Heart right ventricle (tissue), 16 donors: ENCODE results near the gene RBMS2. TPM values are rescaled to one million over a fixed set of nuclear protein-coding genes. Genes with fewer than 3 reads are reported as not detected.
"Not testable (repeated sequence)": the region's sequence is repeated elsewhere in the genome, so short reads cannot be mapped to it uniquely, and the experiment has no call there.

Experiments used
- ATAC-seq, 8 donors: fragments of 200-7000 bp; cut with Tn5 transposase; one replicate each; pipeline ENCODE4 v1.9.1; 2020; ENCODE audit warnings: mild to moderate bottlenecking in 8 of 8, moderate library complexity in 8 of 8, moderate number of reproducible peaks in 1 of 8
- DNase-seq, 2 donors: peaks; one replicate each; pipeline ENCODE4 v3.0.0-alpha.2; 2020
- H3K27ac ChIP-seq, 10 donors: fragments of 200-600 bp; sonication (generic) in 2 of 10; one replicate each; pipeline versions ENCODE4 v1.5.0 to v1.8.0; 2020 to 2022; ENCODE audit warnings: mild to moderate bottlenecking in 3 of 10
- H3K27me3 ChIP-seq, 7 donors: fragments of 200-600 bp; one replicate each; pipeline ENCODE4 v1.8.0; 2021 to 2022; ENCODE audit warnings: mild to moderate bottlenecking in 2 of 7
- H3K36me3 ChIP-seq, 9 donors: fragments of 200-600 bp; sonication (generic) in 1 of 9; one replicate each; pipeline versions ENCODE4 v1.5.0 to v1.8.0; 2020 to 2022; ENCODE audit warnings: mild to moderate bottlenecking in 2 of 9
- H3K4me1 ChIP-seq, 9 donors: fragments of 200-600 bp; sonication (generic) in 1 of 9; one replicate each; pipeline versions ENCODE4 v1.5.0 to v1.8.0; 2020 to 2022; ENCODE audit warnings: mild to moderate bottlenecking in 4 of 9
- H3K4me3 ChIP-seq, 10 donors: fragments of 200-600 bp; sonication (generic) in 2 of 10; one replicate each; pipeline versions ENCODE4 v1.5.0 to v1.8.0; 2020 to 2022; ENCODE audit warnings: mild to moderate bottlenecking in 7 of 10, moderate library complexity in 2 of 10
- H3K9me3 ChIP-seq, 11 donors: fragments of 200-600 bp in 10 of 11; sonication (generic) in 2 of 11; one replicate each; pipeline versions ENCODE4 v1.5.0 to v1.8.0; 2013 to 2022; ENCODE audit warnings: mild to moderate bottlenecking in 2 of 11, control low read depth in 1 of 11, moderate library complexity in 1 of 11
- WGBS, 2 donors: extraction: QIAGEN DNeasy Blood & Tissue Kit; methylation state at CpG; one replicate each; pipeline ENCODE4 v1.1.7; 2013; ENCODE audit warnings: inconsistent platforms in 1 of 2; 5-methylcytosine and 5-hydroxymethylcytosine counted together
- intact Hi-C, 10 donors: fragments of 100-400 bp; cut with DNase I; formaldehyde crosslinking; loops; one replicate each; pipeline versions ENCODE4 v1.11.1 to v1.14.2; 2022
- polyA plus RNA-seq, 2 donors: library from polyadenylated mRNA; stranded (reverse); fragments of 200-250 nt; gene quantifications; one replicate each; pipeline ENCODE4 v1.2.3, GENCODE V29; 2013
- total RNA-seq, 10 donors: library from RNA; stranded (reverse); fragmentation: NEBNext Ultra II Directional in 3 of 10; extraction: Animal tissue kit (Norgen Biotek cat#: 25700) in 3 of 10; gene quantifications; one replicate each; pipeline versions ENCODE4 v1.2.1 to v1.2.4, GENCODE V29; 2021 to 2023
- TF ChIP-seq, protein P1 (sequence below), 9 donors: fragments of 200-600 bp; sonication (generic) in 2 of 9; IDR thresholded peaks; one replicate each; pipeline versions ENCODE4 v1.5.0 to v1.8.0; 2021 to 2022; ENCODE audit warnings: antibody characterized with exemption in 9 of 9, mild to moderate bottlenecking in 5 of 9, moderate library complexity in 1 of 9
- donor health status: Arrhythmogenic right ventricular cardiomyopathy.
- donor health status: ischemic (EF 13 %, LVEDD 7.1; RV severe dilation, severe dysfunction).
- donor health status: healthy with polysubstance abuse.
- donor health status: DM: no; HTN: yes; CAD: no.
- donor health status: DM: no; HTN: no; CAD: no.
- donor health status: ischemic (EF 25% LVEDD 6.9; RV normal size, moderate dysfunction).
- donor health status: ischemic (EF 25% LVEDD 5.7; RV mildly dilated, moderate dysfunction).
- donor health status: healthy.
- donor health status: DM: yes; HTN: yes; CAD: no.
- donor health status: Ischemic cardiomyopathy.
- donor health status: ischemic (EF 35%, LVEDD 5.7; RV mildly dilated, moderate dysfunction).
- donor health status: nonischemic (EF 11% LVEDD 7.7; RV severe dilation, severe dysfunction).
- donor health status: DM: yes; HTN: yes; CAD: no.
- donor health status: PGD.
- donor health status: ischemic (EF 29% LVEDD 5.4; RV normal size, mild dysfunction).
- donor health status: nonischemic (EF 23%, LVEDD 6.1; RV moderate dilation, normal function).

Gene RBMS2
- total and polyA plus RNA-seq, 12 donors = 6.4 to 39.6 (median 31.2) TPM

DNA sequence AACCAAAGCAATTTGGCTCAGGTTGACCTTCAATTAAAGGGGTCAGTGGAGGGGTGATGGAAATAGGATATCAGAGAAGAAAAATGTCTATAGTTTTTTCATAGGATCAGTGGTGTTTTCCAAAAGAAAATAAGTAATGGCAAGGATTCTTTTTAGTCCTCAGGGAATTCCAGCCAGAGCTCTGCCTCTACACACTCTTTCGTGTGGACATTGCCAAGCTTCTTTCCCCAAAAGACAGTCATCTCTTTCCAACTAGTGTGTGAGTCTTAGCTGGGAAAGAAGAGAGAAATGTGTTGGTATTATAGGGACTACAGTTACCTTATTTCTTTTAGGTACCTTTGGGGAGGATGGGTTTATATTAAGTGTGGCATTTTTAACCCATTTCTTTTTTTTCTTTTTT is 46.5 kb downstream of the RBMS2 start:
- intact Hi-C loops = no loop called here
- H3K36me3 ChIP-seq = peaks cover 0 to 78% (median 18%) of the 10 kb centered on the region in 9 donors
- peaks cover 7 to 73% (median 50%) of the 10 kb centered on the region in 9 donors for H3K4me1 ChIP-seq
- no peaks in the 10 kb centered on the region for H3K9me3 ChIP-seq
- TF ChIP-seq, protein P1, sequence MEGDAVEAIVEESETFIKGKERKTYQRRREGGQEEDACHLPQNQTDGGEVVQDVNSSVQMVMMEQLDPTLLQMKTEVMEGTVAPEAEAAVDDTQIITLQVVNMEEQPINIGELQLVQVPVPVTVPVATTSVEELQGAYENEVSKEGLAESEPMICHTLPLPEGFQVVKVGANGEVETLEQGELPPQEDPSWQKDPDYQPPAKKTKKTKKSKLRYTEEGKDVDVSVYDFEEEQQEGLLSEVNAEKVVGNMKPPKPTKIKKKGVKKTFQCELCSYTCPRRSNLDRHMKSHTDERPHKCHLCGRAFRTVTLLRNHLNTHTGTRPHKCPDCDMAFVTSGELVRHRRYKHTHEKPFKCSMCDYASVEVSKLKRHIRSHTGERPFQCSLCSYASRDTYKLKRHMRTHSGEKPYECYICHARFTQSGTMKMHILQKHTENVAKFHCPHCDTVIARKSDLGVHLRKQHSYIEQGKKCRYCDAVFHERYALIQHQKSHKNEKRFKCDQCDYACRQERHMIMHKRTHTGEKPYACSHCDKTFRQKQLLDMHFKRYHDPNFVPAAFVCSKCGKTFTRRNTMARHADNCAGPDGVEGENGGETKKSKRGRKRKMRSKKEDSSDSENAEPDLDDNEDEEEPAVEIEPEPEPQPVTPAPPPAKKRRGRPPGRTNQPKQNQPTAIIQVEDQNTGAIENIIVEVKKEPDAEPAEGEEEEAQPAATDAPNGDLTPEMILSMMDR (IDR thresholded peaks at IDR 0.05) = no peak
- no peak overlapping the region for H3K4me3 ChIP-seq
- DNase-seq = no peak
- no peaks in the 10 kb centered on the region for H3K27me3 ChIP-seq
- peak overlapping the region in 8 of 10 donors; percentile 1 to 90 (median 83) for H3K27ac ChIP-seq
- no peak for ATAC-seq
- WGBS, 2 donors = 60 to 65% methylated on average over 1 of the region's 1 CpG

DNA sequence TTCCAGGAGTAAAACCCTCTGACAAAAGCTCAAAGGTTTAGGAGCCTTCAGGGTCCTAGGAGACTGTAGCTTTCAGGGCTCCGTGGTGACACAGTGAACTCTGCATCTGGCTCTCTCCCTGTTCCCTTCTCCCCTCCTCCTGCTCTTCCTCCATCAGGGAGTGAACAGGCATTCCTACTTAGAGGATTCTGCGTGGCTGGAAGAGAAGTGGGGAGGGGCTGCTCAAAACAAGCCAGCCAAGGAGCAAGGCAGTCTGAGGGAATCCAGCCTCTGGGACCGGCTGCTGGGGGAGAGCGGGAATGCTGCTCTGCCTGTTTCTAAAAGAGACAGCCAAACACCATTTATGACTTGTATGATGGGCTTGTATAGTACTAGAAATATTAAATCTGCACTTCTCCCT is 49.5 kb downstream of the RBMS2 start:
- TF ChIP-seq, protein P1 (IDR thresholded peaks at IDR 0.05) = no peak
- no peaks in the 10 kb centered on the region for H3K27me3 ChIP-seq
- H3K27ac ChIP-seq = peak overlapping the region in 8 of 10 donors; percentile 3 to 90 (median 64)
- ATAC-seq (peak in 5 of 8 donors; percentile 13 to 52 (median 36)), DNase-seq (no peak)
- intact Hi-C loops = loop anchor here in 2 of 10 donors (1.0 to 10.0 kb wide), 3 partner anchors 57 to 64 kb away; partner anchors contain the start of gene BAZ2A (in 1 of the 2)
- peaks cover 0 to 87% (median 30%) of the 10 kb centered on the region in 9 donors for H3K36me3 ChIP-seq
- no peak overlapping the region for H3K4me3 ChIP-seq
- WGBS, 2 donors = 64 to 73% methylated on average over 4 of the region's 4 CpGs
- H3K4me1 ChIP-seq = peaks cover 6 to 59% (median 38%) of the 10 kb centered on the region in 9 donors
- no peaks in the 10 kb centered on the region for H3K9me3 ChIP-seq

DNA sequence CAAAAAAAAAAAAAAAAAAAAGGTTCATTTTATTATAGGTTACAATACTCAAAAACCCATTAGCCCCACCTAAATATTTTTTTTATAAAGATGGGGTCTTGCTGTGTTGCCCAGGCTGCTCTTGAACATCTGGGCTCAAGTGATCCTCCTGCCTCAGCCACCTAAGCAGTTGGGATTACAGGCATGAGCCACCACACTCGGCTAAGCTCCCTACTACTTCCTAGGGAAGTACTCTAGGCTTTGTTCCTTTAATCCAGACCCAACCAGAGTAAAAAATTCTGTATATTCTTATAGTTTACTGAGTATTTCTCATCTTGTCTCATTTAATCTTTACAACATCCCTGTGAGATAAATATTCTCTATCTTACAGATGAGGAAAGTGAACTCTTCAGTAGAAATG is 50.7 kb downstream of the RBMS2 start:
- H3K27ac ChIP-seq = peak overlapping the region in 3 of 10 donors; percentile 2 to 45 (median 2)
- peaks cover 0 to 91% (median 31%) of the 10 kb centered on the region in 9 donors for H3K36me3 ChIP-seq
- peaks cover 0 to 47% (median 26%) of the 10 kb centered on the region in 9 donors for H3K4me1 ChIP-seq
- no peak for DNase-seq
- 61 to 66% methylated on average over 1 of the region's 1 CpG for WGBS, 2 donors
- intact Hi-C loops = loop anchor here in 5 of 10 donors (2.0 to 10.0 kb wide), 4 partner anchors 57 to 63 kb away; partner anchors contain the start of gene BAZ2A (in 1 of the 5)
- TF ChIP-seq, protein P1 (IDR thresholded peaks at IDR 0.05) = no peak
- no peaks in the 10 kb centered on the region for H3K27me3 ChIP-seq
- H3K4me3 ChIP-seq = no peak overlapping the region
- no peak for ATAC-seq
- H3K9me3 ChIP-seq = no peaks in the 10 kb centered on the region

DNA sequence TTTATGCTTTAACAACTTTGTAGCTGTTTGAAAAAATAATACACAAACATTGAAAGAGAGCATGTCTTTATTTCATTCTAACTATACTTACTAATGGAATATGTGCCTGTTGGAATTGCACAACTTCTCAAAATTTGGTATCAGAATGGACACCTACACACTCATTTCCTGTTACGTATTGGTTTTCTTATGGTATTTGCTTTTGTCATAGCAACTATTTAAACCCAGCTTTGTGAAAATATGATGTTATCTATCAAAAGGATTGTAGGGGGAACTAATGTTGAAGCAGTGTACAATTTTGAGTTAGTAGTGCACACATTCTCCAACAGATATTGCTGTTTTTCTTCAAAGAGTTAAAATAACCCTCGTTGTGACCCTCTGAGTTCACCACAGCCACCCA is 52.6 kb downstream of the RBMS2 start:
- no peak for ATAC-seq
- Histone ChIP-seq H3K4me3 (no peak overlapping the region), H3K27me3 (no peaks in the 10 kb centered on the region), H3K4me1 (peaks cover 0 to 30% (median 9%) of the 10 kb centered on the region in 9 donors), H3K27ac (no peak overlapping the region), H3K36me3 (peaks cover 0 to 94% (median 23%) of the 10 kb centered on the region in 9 donors), H3K9me3 (no peaks in the 10 kb centered on the region)
- DNase-seq = no peak
- TF ChIP-seq, protein P1 (IDR thresholded peaks at IDR 0.05) = no peak
- intact Hi-C loops = loop anchor here in 4 of 10 donors (2.0 to 10.0 kb wide), 3 partner anchors 61 to 62 kb away; partner anchors contain the start of gene BAZ2A (in 1 of the 4)
- 70 to 78% methylated on average over 2 of the region's 2 CpGs for WGBS, 2 donors

DNA sequence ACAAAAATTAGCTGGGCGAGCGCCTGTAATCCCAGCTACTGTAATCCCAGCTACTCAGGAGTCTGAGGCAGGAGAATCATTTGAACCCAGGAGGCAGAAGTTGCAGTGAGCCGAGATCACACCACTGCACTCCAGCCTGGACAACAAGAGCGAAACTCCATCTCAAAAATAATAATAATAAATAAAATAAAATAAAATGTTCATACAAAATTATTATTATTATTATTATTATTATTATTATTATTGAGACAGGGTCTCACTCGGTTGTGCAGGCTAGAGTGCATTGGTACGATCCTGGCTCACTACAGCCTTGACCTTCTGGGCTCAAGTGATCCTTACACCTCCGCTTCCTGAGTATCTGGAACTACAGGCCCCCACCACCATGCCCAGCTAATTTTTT is 55.6 kb downstream of the RBMS2 start:
- H3K27ac ChIP-seq, DNase-seq, H3K9me3 ChIP-seq, H3K4me3 ChIP-seq, H3K27me3 ChIP-seq, ATAC-seq: not testable (repeated sequence)
- peaks cover 0 to 15% (median 0%) of the 10 kb centered on the region in 9 donors for H3K4me1 ChIP-seq
- 92 to 97% methylated on average over 7 of the region's 7 CpGs for WGBS, 2 donors
- intact Hi-C loops = loop anchor here in 2 of 10 donors (5.0 to 10.0 kb wide), 2 partner anchors 55 to 58 kb away; partner anchors contain the start of gene BAZ2A (in 2 of the 2)
- peaks cover 0 to 94% (median 34%) of the 10 kb centered on the region in 9 donors for H3K36me3 ChIP-seq
